OCI-LY1 (cell line): Measurements from ENCODE around the gene SPOCD1.

Source experiments
- H2AFZ ChIP-seq: fragments of 200-600 bp; sonication (generic), shearing (Covaris generic); 2 replicates; pipeline ENCODE4 v1.6.0; 2014; ENCODE audit warnings: antibody characterized with exemption, mild to moderate bottlenecking, low read length
- H3F3A ChIP-seq: fragments of 200-600 bp; sonication (generic), shearing (Covaris generic); 2 replicates; pipeline ENCODE4 v1.6.0; 2014; ENCODE audit warnings: mild to moderate bottlenecking, antibody characterized with exemption, low read length, moderate library complexity; ENCODE audit not compliant: insufficient read depth
- H3K27ac ChIP-seq: fragments of 200-600 bp; sonication (generic); 2 replicates; pipeline ENCODE4 v1.5.1; 2014; ENCODE audit warnings: low read length, mixed run types, mild to moderate bottlenecking, low read depth; ENCODE audit not compliant: poor library complexity, severe bottlenecking
- H3K27me3 ChIP-seq: fragments of 200-600 bp; sonication (generic); 2 replicates; pipeline ENCODE4 v1.6.0; 2014; ENCODE audit warnings: antibody characterized with exemption, mild to moderate bottlenecking, low read length, moderate library complexity; ENCODE audit not compliant: insufficient read depth
- H3K36me3 ChIP-seq: fragments of 200-600 bp; sonication (generic); 2 replicates; pipeline ENCODE4 v1.6.1; 2014; ENCODE audit warnings: mild to moderate bottlenecking, antibody characterized with exemption, low read length, moderate library complexity, mixed read lengths; ENCODE audit not compliant: insufficient read depth
- H3K4me1 ChIP-seq: fragments of 200-600 bp; sonication (generic); 2 replicates; pipeline ENCODE4 v1.5.1; 2014; ENCODE audit warnings: mild to moderate bottlenecking, low read length, moderate library complexity; ENCODE audit not compliant: insufficient read depth, severe bottlenecking
- H3K4me2 ChIP-seq: fragments of 200-600 bp; sonication (generic), shearing (Covaris generic); 2 replicates; pipeline ENCODE4 v1.6.1; 2014; ENCODE audit warnings: low read length
- H3K4me3 ChIP-seq: fragments of 200-600 bp; sonication (generic); 2 replicates; pipeline ENCODE4 v1.5.1; 2014; ENCODE audit warnings: low read length, low read depth, mild to moderate bottlenecking, mixed read lengths; ENCODE audit not compliant: poor library complexity, severe bottlenecking
- H3K79me2 ChIP-seq: fragments of 200-600 bp; shearing (Covaris generic); 2 replicates; pipeline ENCODE4 v1.6.1; 2016; ENCODE audit warnings: mixed run types, low read length, mixed read lengths; ENCODE audit not compliant: insufficient read depth
- H3K9ac ChIP-seq: fragments of 200-600 bp; sonication (generic), shearing (Covaris generic); 2 replicates; pipeline ENCODE4 v1.6.1; 2014; ENCODE audit warnings: mild to moderate bottlenecking, low read length, mixed read lengths
- H3K9me2 ChIP-seq: fragments of 200-600 bp; sonication (generic), shearing (Covaris generic); 2 replicates; pipeline ENCODE4 v1.6.1; 2014; ENCODE audit warnings: low read depth, mild to moderate bottlenecking, low read length, mixed read lengths
- H3K9me3 ChIP-seq: fragments of 200-600 bp; shearing (Covaris generic); 2 replicates; pipeline ENCODE4 v1.6.1; 2014; ENCODE audit warnings: low read length, mixed read lengths
- H4K20me1 ChIP-seq: fragments of 200-600 bp; sonication (generic), shearing (Covaris generic); 2 replicates; pipeline ENCODE4 v1.6.0; 2016; ENCODE audit warnings: mild to moderate bottlenecking, low read length; ENCODE audit not compliant: insufficient read depth
- CTCF ChIP-seq: fragments of 200-600 bp; sonication (generic), shearing (Covaris generic); IDR thresholded peaks from 2 replicates; pipeline ENCODE4 v1.5.1; 2017; ENCODE audit warnings: mild to moderate bottlenecking, antibody characterized with exemption, low read length, moderate library complexity, mixed read lengths
- EZH2 ChIP-seq: fragments of 200-600 bp; sonication (generic), shearing (Covaris generic); IDR thresholded peaks from 2 replicates; pipeline ENCODE4 v1.8.0; 2017; ENCODE audit warnings: borderline replicate concordance, mixed run types, mild to moderate bottlenecking, antibody characterized with exemption, low read length, moderate library complexity, mixed read lengths

SPOCD1 gene

GRCh38 chr1:31765516-31765915 is 50.3 kb downstream of the SPOCD1 start:
- H3K9ac ChIP-seq, result no peak overlapping the region
- peaks cover 55% of the 10 kb centered on the region for H3K4me1 ChIP-seq
- no peaks in the 10 kb centered on the region for H3K9me3 ChIP-seq
- H3K27ac ChIP-seq, result peak overlapping the region; percentile 24
- no peak overlapping the region for H2AFZ ChIP-seq
- H3K27me3 ChIP-seq, result no peaks in the 10 kb centered on the region
- TF ChIP-seq EZH2 (no peak), CTCF (no peak)
- H3K79me2 ChIP-seq, result no peaks in the 10 kb centered on the region
- H3K9me2 ChIP-seq, result no peaks in the 10 kb centered on the region
- H3K4me3 ChIP-seq, result no peak overlapping the region
- no peaks in the 10 kb centered on the region for H3K36me3 ChIP-seq
- no peaks in the 10 kb centered on the region for H3F3A ChIP-seq
- H3K4me2 ChIP-seq, result no peak overlapping the region
- no peaks in the 10 kb centered on the region for H4K20me1 ChIP-seq

DNA sequence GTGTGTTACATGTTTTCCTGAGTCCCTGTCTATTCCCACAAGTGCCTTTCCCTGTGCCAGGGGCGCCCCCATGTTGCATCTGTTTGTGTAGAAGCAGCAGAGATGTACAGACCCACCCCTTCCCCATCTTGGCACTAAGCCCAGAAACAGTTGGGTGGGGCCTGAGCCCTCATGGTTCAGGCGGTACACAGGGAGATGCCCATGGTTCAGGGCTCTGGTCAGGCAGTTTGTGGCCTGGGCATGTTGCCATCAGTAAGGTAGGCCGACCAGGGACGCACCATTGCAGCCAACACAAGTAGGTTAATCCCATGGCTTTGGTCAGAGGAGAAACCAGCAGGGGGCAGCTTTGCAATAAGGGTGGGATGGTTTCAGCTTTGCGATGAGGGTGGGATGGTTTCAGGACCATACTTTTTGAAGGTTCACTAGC is 50.8 kb downstream of the SPOCD1 start:
- H3K9me3 ChIP-seq, result no peaks in the 10 kb centered on the region
- H3K36me3 ChIP-seq, result no peaks in the 10 kb centered on the region
- no peaks in the 10 kb centered on the region for H4K20me1 ChIP-seq
- no peaks in the 10 kb centered on the region for H3F3A ChIP-seq
- TF ChIP-seq EZH2 (no peak), CTCF (peak; percentile 70)
- H2AFZ ChIP-seq, result no peak overlapping the region
- H3K27ac ChIP-seq, result peak overlapping the region; percentile 24
- H3K79me2 ChIP-seq, result no peaks in the 10 kb centered on the region
- peaks cover 56% of the 10 kb centered on the region for H3K4me1 ChIP-seq
- peak overlapping the region; percentile 71 for H3K4me2 ChIP-seq
- H3K9ac ChIP-seq, result no peak overlapping the region
- no peaks in the 10 kb centered on the region for H3K27me3 ChIP-seq
- peak overlapping the region; percentile 54 for H3K4me3 ChIP-seq
- no peaks in the 10 kb centered on the region for H3K9me2 ChIP-seq

DNA sequence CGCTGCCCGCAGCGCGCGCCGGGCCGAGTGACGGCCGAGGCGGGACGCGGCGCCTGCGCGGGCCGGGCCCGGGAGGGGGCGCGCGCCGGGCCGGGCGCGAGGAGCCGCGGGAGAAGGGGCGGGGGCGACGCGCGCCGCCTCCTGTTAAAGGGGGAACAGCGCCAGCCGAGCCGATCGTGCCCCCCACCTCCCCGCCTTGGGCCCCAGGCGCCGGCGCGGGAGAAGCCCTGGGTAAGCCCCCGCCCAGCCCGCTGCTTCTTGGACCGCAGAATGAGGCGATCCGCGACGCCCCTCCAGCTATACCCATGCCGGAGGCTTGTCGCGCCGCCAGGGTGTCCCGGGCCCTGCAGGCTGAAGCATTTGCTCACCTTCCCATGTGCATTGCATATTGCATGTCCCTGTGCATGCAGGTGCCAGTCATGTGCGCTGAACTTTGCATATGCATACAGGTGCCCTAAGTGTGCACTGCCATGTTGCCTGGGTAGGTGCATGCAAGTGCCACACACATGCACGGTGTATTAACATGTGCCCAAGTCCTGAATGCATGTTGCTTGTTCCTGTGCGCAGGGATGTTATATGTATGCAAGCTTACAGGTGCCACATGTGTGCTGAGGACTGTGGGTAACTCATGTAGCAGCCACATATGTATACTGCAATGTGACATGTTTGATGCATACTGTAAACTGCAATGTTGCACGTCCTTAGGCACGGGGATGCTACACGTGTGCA is 51.3 kb downstream of the SPOCD1 start, which contains the start of gene ADGRB2:
TSS of gene ADGRB2 (minus strand) at position 29 of the 729 bp plus-strand sequence. CDS start 7,119 bp downstream, outside the sequence.
- no peak for TF ChIP-seq CTCF
- TF ChIP-seq EZH2, result no peak
- Histone ChIP-seq H3K4me3 (peak within 1 kb of the TSS; percentile 61), H3K9ac (peak within 1 kb of the TSS; percentile 45), H3K9me3 (no peaks in the 10 kb centered on the region), H3K79me2 (no peaks in the 10 kb centered on the region), H3K9me2 (no peaks in the 10 kb centered on the region), H3K27ac (peak within 1 kb of the TSS; percentile 24), H3F3A (no peaks in the 10 kb centered on the region), H2AFZ (no peak within 1 kb of the TSS), H3K27me3 (no peaks in the 10 kb centered on the region), H3K36me3 (no peaks in the 10 kb centered on the region), H3K4me2 (peak within 1 kb of the TSS; percentile 86), H3K4me1 (peaks cover 51% of the 10 kb centered on the region), H4K20me1 (no peaks in the 10 kb centered on the region)
